Smooth muscle cell of the brain vasculature (primary cell): ENCODE data around the gene RAB3A.
A peak's percentile ranks its signal among the peaks of the same experiment; 100 is the strongest.
"Not testable (repeated sequence)": the region's sequence is repeated elsewhere in the genome, so short reads cannot be mapped to it uniquely, and the experiment has no call there.

Source experiments
- DNase-seq: peaks from one replicate; pipeline ENCODE4 v3.0.0-alpha.2; 2012; ENCODE audit warnings: low read depth, low spot score

The RAB3A gene

DNA sequence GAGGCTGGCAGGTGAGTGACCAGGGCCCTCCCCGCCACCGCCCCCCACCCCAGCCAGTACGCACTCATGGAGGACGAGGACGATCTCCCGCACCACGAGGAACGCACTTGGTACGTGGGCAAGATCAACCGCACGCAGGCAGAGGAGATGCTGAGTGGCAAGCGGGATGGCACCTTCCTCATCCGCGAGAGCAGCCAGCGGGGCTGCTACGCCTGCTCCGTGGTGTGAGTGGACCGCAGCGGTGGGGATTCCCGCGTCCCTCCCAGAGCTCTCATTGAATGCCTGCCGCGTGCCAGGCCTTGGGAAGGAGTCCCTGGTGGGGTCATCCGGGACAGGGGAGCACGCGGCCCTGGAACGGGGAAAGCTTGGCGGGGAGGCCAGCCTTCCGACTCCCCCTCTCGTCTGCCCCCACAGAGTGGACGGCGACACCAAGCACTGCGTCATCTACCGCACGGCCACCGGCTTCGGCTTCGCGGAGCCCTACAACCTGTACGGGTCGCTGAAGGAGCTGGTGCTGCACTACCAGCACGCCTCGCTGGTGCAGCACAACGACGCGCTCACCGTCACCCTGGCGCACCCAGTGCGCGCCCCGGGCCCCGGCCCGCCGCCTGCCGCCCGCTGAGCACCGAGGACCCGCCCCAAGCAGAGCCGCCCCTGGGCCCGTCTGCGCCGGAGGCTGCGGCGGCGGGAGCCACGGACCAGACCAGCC is 35.0 kb downstream of the RAB3A start:
- DNase-seq: no peak

DNA sequence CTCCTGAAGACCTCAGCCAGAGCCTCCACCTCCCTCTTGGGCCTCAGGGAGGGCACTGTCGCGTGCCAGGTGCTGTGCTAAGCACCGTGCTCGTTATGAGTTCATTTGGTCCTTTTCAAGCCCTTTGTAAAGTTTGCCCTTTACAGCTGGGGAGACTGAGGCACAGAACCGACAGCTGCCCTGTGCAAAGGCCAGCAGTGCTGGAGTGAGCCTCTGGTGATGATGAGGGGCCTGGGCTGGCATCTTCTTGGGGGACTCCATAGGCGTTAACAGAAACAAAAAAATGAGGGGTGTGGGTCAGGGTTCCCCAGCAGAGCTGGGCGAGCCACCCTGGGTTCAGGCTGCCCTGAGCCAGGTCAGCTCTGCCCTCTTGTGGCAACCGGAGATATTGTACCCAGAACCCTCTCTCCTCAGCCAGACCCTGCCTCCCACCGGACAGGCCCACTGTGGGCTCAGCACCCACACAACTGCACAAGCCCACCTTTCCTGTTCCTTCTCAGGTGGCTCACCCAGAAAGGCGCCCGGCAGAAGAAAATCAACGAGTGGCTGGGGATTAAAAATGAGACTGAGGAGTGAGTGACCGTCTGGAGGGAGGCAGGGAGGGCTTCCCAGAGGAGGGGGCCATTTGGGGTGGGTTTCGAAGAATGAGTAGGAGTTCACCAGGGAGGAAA is 35.7 kb downstream of the RAB3A start:
- no peak for DNase-seq

- no peak for DNase-seq
Measured at GRCh38 chr19:18167011-18167410, 36.8 kb downstream of the RAB3A start.

- DNase-seq: no peak
Measured at GRCh38 chr19:18165794-18166544, 37.9 kb downstream of the RAB3A start.

- DNase-seq: no peak
Measured at GRCh38 chr19:18164072-18164471, 39.8 kb downstream of the RAB3A start.

- DNase-seq: no peak
Measured at GRCh38 chr19:18161636-18162002, 42.2 kb downstream of the RAB3A start.

DNA sequence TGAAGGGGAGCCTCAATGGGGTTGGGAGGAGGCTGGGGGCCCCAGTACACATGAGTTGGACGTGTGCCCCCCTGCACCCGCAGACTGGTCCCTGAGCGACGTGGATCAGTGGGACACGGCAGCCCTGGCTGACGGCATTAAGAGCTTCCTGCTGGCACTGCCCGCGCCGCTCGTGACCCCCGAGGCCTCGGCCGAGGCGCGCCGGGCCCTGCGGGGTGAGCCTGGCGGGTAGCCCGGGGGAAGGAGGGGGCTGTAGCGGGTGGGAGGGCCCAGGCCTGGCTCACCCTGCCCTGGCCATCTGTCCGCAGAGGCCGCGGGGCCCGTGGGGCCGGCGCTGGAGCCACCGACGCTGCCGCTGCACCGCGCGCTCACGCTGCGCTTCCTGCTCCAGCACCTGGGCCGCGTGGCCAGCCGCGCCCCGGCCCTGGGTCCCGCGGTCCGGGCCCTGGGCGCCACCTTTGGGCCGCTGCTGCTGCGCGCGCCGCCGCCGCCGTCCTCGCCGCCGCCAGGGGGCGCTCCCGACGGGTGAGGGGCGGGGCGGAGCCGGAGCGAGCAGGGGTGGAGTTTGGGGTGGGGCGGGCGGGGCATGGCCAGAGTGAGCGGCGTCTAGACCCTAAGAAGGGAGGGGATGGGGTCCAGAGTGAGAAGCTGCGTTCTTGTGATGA is 42.7 kb downstream of the RAB3A start:
- DNase-seq: no peak

- no peak for DNase-seq
Measured at GRCh38 chr19:18160493-18160970, 43.3 kb downstream of the RAB3A start.

GRCh38 chr19:18159810-18160209 is 44.0 kb downstream of the RAB3A start:
- DNase-seq: no peak

- DNase-seq: not testable (repeated sequence)
Measured at GRCh38 chr19:18159059-18159616, 44.7 kb downstream of the RAB3A start.

- no peak for DNase-seq
Measured at GRCh38 chr19:18158467-18158866, 45.4 kb downstream of the RAB3A start.

GRCh38 chr19:18157465-18158063 is 46.3 kb downstream of the RAB3A start:
- DNase-seq: no peak

GRCh38 chr19:18156841-18157464 is 46.9 kb downstream of the RAB3A start:
- DNase-seq: peak; percentile 70

DNA sequence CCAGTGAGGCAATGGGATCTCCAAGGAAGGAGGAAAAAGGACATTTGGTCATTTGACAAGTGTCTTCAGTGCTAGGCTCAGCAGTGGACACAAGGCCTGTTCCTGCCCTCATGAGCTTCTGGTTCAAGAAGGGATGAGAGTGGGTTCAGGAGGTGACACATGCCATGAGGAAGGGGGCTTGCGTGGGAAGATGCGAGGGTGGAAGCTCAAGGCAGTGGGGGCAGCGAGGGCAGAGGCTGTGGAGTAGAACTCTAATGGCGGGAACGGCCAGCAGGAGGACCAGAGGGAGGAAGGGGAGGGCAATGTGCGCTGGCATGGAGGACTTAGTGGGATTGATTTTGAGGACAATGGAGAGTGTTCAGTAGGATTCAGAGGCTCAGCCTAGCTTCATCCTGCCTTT is 47.6 kb downstream of the RAB3A start:
- DNase-seq: no peak

DNA sequence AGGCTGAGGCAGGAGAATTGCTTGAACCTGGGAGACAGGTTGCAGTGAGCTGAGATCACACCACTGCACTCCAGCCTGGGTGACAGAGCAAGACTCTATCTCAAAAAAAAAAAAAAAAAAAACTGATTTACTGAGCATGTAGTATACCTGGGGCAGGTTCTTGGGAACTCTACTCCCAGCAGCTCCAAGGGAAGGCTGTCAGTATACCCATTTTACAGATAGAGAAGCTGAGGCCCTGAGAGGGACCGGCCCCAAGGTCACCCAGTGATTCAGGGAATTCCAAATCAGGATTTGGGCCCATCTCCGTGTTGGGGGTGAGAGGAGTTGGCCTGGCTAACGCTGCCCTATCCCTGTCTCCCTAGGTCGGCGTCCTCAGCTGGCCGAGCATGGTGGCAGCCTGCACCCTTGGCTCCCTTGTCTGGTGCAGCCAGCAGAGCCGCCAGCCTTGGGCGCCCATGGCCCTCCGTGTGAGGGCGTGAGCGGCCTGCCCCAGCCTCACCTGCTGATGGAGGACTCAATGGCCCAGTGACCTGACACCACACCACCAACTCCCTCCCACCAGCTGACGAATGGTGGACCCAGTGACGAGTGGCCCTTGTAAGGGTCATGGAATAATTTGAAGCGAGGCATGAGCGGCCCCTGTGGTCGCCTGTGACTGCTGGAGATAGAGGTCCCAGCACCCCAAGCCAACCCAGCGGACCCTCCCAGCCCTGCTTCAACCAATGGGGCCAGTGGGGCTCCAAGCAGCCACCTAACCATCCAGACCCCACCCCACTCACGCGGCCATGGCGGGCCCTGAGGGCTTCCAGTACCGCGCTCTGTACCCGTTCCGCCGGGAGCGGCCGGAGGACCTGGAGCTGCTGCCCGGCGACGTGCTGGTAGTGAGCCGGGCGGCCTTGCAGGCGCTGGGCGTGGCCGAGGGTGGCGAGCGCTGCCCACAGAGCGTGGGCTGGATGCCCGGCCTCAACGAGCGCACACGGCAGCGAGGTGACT is 48.5 kb downstream of the RAB3A start:
- no peak for DNase-seq

DNA sequence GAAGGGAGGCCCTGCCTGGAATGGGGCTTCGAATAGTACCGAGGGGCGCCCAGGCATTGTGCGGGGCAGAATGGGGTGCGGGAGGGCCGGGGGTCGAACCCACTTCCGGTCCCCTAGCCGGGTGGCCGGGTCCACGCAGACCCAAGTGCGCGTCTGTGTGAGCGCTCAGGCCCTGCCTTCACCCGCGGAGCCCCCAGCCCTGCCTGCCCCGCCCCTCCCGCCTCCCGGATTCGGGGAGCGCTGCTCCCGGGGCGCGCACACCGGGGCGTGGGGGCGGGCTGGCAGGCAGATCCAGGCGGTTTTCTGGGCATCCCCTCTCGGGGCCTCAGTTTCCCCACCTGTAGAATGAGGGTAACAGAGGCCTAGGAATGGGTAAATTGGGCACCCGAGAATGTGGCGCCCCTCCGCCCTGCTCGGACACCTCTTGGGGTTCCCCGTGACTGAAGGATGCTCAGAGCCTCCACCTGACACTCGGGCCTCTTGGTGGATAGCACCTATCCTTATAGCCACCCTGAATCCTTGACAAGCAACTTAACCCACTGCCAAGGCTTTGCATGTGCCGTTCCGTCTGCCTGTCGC is 50.2 kb downstream of the RAB3A start:
- DNase-seq: no peak

DNA sequence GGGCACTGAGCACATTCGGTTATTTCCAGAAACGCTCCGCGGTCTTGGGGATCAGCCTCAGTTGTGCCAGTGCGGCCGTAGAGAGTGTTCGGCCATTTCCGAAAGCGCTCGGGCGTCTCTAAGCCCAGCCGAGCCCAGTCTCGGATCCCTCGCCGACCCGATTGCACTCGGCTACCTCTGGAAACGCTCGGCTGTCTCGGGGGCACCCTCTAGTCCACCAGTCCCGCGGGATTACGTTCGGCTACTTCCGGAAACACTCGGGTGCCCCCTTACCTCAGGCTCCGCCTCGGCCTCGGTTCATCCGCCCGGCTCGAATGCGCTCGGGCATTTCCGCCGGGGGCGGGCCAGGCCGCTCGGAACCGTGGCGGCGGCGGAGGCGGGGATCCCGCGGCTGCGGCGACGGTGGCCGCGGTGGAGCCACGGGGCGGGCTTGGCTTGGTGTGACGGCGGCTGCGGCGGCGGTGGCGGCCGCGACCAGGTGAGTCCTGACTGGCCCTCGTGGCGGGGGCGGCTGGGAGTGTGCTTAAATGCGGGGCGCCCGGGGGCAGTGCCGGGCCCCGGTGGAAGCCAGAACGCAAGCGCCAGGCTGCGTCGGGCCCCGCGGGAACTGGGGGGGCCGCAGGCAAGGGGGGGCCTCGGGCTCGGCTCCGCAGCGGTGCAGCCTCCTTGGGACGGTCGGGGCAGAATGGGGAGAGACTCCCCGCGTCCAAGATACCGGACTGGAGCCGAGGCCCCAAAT is 50.9 kb downstream of the RAB3A start, which contains the start of gene PIK3R2:
Gene PIK3R2 (plus strand): TSS at position 347 of the 739 bp plus-strand sequence. CDS start 2,717 bp downstream, outside the sequence.
- DNase-seq: peak; percentile 98

DNA sequence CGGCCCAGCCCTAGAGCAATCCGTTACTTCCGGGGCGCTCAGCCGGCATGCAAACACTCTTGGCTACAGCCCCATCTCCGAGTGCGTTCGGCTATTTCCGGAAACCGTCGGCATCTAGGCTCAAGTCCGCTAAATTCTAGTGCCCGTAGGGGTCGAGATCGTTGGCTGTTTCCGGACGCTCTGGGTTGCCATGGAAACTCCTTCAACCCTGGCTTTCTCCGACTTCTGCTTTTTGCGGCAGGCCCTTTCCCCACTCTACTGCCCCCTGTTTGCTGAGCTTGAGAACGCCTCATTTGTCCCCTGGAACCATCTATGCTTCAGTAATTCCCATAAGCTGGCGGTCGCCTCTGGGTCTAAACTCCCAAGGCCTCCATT is 51.4 kb downstream of the RAB3A start:
- DNase-seq: peak; percentile 91
